GM21576 (cell line): ENCODE data around the gene PLEKHM1.
"Not testable (repeated sequence)": the region's sequence is repeated elsewhere in the genome, so short reads cannot be mapped to it uniquely, and the experiment has no call there.

ENCODE experiments used
- ATAC-seq: cut with Tn5 transposase; IDR thresholded peaks from one replicate; pipeline ENCODE4 v1.9.1; 2021; ENCODE audit warnings: mild to moderate bottlenecking, moderate library complexity; ENCODE audit not compliant: unreplicated experiment

PLEKHM1 gene

DNA sequence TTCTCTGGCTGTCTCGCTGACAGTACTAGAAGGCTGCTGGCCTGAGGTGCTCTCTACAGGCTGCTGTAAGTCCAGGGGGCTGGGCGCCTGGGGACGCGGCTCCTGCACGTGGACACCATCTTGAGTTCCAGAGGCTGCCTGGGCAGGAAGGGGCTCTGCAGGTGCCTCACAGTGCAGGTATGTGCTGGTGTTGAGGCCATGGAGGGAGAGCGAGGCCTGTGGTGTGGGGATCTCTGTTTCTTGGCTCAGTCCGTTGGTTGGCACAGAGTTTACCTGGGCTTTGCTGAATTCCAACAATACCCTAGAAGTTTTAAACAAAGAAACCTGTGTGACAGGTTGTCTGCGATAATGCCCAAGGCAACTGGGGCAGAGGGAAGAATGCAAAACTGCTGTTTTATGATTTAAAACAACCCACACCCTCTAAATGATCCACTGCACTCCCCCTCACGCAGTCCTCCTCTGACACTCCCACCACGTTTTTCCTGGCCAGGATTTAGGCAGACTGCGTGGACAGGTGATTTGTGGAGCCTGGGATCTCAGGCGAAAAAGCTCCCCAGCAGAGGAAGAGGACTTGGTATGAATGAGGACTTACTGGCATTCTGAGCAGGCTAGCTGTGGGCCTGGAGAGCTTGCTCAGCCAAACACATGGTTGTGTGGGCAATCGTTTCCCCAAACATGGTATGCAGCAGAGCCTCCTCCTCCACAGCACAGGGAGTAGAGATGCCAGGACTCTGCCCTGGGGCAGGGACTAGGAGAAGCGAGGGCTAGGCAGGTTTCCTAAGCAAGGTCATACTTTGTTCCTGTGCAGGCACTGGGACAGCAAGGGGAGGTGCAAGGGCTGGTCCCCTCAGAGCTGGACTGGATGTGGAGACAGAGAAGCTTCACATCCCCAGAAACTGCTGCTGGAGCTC lies 22.0 kb downstream of the PLEKHM1 start:
- ATAC-seq: not testable (repeated sequence)

DNA sequence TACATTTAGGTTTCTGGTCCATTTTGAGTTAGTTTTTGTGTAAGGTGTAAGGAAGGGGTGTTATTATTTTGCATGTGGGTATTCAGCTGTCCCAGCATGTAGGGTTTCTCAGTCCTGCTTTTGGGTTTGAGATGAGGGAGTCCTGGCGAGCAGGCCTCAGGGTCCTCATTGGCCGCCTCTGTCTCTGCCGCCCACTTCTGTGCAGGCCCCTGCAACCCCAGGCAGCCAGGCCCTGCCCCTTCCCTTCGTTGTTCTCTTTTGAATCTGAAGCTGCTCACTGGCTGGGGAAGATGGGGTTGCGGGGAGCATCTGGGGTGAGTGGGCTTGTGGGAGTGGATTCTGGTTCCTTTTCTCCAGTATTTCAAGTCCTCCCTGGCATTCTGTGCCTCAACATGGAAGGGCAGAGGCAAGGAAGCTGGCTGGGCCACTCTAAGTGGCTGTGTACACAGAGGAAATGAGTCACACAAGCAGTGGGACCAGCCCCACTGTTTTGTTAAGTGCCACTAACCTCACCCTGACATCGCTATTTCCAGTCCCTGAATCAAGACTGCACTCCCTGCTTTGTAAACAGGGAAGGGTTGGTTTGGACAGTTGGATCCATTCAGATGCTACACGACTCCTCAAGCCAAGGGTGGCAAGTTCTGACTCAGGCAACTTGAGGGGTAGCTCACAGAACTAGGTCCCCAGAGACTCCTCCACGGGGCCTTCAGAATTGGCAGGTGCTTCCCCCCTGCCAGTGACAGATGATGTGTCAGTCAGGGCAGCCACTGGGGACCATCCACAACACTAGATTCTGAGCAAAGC lies 28.8 kb downstream of the PLEKHM1 start:
- ATAC-seq: peak; percentile 76

DNA sequence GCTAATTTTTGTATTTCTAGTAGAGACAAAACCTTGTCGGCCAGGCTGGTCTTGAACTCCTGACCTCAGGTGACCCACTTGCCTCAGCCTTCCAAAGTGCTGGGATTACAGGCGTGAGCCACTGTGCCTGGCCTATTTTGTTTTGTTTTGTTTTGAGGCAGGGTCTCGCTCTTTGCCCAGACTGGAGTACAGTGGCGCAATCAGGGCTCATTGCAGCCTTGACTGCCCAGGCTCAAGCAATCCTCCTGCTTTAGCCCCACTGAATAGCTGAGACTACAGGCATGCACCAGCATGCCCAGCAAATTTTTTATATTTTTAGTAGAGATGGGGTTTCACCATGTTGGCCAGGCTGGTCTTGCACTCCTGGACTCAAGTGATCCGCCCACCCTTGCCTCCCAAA lies 30.1 kb downstream of the PLEKHM1 start:
- not testable (repeated sequence) for ATAC-seq

DNA sequence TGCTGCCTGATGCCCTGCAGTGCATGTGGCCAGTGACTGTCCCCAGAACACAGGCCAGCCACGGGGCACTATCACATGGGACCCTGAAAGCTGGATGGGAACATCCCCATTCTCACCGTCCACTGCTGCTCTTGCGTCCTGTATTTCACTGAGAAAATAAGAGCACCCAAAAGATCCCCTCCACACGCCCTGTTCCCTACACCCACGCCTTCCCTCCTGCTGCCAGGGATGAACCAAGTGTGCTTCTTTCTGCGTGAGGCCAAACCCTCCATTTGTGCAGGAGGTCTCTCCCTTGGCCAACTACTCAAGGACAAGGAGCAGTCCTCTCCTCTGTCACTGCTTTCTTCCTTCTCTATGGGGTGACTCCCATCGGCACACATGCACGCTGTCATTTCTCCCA lies 36.2 kb downstream of the PLEKHM1 start:
- ATAC-seq: not testable (repeated sequence)

DNA sequence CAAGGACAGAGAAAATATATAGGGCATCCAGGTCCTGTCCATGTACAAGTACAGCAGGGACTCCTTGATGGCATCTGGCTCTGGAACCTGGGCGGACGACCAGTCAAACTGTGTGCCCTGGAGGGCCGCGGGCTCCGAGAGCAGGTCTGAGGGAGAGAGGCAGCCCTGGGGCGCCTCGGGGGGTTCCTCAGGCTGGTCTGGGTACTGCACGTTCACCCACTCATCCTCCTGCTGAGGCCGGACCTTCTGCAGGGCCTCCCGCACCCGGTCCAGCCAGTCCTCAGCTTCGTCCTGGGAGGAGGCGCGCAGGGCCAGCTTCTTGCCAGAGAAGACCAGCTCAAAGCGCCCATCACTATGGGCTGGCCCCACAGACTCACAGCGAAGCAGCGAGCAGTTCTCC lies 36.8 kb downstream of the PLEKHM1 start:
- not testable (repeated sequence) for ATAC-seq

DNA sequence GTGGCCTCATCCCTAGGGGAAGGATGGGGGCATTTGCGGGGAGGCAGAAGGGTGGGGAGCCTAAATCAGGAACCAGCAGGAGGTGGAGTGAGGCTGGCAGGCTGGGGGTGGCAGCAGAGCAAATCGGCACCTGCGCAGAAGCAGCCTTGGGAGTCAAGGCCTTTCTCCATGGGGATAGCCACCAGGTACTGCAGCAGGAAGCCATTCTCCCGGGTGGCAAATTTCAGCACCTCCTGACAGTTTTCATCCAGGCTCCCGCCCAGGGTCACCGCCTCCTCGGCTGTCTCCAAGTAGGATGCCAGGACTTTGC lies 37.3 kb downstream of the PLEKHM1 start:
- ATAC-seq: not testable (repeated sequence)

DNA sequence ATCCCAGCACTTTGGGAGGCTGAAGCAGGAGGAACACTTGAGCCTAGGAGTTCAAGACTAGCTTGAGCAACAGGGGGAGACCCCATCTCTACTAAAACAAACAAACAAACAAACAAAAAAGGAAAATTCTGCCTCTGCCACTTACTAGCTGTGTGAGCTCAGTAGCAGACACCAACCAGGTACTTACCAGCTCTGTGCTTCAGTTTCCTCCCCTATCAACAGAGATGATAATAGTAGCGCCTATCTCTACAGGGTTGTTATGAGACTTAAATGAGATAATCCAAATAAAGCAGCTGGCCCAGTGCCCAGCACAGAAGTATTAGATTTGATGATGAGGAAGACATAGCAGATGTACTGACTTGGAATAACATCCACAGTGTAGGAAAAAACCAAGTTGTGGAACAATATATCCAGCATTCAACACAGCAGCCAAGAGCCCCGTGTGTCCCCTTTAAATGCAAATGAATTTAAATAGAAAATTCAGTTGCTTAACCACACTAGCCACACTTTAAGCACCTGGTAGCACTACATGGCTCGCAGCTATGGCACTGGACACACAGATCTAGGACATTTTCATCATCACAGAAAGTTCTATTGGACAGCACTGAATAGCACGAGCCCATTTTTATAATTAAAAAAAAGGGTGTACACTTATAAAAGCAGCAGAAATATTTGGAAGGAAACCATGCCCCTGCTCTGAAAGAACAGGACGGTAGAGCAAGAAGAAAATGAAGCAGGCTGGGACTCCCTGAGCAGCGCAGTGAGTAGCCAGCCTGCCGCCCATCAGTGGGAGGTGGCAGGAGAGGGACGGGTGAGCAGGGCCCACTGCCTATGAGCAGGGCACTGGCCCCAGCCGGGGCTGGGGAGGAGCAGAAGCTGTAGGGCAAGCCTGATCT lies 37.9 kb downstream of the PLEKHM1 start:
- ATAC-seq: not testable (repeated sequence)

DNA sequence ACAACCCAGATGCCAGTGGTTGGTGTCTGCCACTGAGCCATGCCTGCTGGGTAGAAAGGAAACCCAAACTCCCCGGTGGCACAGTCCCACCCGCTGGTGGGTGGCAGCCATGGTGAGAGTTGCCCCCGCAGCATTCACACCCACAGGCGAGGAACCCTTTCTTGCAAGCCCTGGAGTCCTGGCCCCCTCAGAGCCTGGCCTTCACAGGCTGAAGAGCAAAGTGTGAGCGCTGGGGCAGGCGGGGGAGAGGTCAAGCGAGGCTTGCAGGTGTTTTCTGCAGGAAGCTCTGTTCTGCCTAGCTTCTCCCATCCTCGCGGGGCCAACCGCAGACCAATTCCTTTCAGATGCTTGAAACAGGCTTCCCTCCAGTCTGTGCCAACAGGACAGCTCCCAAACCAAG lies 38.9 kb downstream of the PLEKHM1 start:
- ATAC-seq: not testable (repeated sequence)

DNA sequence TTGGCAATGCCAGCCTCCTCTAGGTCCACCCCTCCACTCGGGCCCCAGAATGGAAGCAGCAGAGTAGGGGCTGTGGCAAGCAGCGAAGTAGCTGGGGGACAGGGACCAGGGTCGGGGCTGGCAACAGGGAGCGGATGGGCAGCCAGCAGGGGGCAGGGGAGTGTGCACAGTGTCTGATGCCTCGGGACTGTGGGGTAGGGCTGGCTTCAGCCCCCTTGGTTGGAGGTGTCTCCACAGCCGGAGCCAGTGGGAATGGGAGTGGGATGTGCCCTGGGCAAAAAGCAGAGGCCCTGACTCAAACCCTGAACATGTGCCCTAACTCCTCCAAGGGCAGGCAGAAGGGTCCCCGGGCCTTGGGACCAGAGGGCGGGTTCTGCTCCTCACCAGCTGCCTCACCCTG lies 39.4 kb downstream of the PLEKHM1 start:
- ATAC-seq: no peak

DNA sequence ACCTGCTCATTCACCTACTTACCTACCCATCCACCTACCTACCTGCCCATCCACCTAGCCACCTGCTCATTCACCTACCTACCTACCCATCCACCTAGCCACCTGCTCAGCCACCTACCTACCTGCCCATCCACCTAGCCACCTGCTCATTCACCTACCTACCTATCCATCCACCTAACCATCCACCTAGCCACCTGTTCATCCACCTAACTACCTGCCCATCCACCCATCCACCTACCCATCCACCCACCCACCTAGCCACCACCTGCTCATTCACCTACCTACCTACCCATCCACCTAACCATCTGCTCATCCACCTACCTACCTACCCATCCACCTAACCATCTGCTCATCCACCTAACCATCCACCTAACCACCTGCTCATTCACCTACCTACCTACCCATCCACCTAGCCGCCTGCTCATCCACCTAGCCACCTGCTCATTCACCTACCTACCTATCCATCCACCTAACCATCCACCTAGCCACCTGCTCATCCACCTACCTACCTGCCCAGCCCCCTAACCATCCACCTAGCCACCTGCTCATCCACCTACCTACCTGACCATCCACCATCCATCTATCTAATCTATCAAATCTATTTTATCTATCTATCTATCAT lies 40.7 kb downstream of the PLEKHM1 start:
- not testable (repeated sequence) for ATAC-seq

DNA sequence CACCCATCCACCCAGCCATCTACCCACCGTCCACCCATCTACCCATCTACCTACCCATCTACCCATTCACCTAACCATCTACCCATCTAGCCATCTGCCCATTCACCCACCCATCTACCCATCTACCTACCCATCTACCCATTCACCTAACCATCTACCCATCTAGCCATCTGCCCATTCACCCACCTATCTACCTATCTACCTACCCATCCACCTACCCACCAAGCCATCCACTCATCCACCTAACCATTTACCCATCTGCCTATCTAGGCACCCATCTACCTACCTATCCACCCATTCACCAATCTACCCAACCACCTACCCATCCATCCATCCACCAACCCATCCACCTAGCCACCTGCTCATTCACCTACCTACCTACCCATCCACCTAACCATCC lies 41.3 kb downstream of the PLEKHM1 start:
- not testable (repeated sequence) for ATAC-seq

DNA sequence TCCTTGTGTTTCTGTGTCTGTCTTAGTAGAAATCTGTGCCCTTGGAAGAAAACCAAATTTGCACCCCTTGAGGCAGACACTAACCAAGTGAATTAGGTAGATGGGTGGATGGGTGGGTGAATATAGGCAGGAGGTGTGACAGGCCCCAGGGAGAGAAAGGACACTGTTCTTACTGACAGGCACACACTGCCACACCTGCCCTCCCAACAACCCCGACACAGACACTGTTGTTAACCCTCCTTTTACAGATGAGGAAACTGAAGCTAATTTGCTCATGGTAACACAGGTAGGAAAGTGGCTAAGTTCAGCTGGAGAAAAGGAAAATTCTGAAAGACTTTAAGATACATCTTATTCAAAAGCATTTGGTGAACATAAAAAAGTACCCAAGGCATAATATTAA lies 42.0 kb downstream of the PLEKHM1 start:
- ATAC-seq: not testable (repeated sequence)

DNA sequence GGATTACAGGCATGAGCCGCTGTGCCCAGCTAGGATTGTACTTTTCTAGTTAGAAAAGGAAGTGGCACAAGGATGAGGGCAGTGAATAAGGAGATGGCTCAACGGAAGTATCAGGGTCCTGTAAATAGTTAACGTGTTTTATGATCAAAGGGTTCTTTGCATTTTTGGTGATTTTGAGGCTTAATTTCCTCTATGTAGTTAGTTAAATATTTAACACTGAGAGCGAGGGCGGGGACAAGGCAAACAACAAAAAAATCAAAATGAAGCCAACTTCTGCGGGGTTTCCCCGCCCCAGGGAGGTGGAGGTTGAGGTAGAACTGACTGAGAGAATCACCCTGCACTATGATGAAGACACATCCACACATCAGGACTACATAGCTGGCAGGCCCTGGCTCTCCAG lies 42.5 kb downstream of the PLEKHM1 start:
- ATAC-seq: not testable (repeated sequence)

DNA sequence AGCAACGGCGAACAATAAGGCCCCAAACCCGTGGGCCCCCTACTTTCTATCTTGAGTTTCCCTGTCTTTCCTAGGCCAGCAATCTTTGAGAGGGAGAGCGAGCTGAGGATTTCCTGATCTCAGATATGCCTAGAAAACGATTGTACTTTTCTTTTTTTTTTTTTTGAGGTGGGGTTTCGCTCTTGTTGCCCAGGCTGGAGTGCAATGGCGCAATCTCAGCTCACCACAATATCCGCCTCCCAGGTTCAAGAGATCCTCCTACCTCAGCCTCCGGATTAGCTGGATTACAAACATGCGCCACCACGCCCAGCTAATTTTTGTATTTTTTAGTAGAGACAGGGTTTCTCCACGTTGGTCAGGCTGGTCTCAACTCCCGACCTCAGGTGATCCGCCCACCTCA lies 42.9 kb downstream of the PLEKHM1 start:
- ATAC-seq: not testable (repeated sequence)

DNA sequence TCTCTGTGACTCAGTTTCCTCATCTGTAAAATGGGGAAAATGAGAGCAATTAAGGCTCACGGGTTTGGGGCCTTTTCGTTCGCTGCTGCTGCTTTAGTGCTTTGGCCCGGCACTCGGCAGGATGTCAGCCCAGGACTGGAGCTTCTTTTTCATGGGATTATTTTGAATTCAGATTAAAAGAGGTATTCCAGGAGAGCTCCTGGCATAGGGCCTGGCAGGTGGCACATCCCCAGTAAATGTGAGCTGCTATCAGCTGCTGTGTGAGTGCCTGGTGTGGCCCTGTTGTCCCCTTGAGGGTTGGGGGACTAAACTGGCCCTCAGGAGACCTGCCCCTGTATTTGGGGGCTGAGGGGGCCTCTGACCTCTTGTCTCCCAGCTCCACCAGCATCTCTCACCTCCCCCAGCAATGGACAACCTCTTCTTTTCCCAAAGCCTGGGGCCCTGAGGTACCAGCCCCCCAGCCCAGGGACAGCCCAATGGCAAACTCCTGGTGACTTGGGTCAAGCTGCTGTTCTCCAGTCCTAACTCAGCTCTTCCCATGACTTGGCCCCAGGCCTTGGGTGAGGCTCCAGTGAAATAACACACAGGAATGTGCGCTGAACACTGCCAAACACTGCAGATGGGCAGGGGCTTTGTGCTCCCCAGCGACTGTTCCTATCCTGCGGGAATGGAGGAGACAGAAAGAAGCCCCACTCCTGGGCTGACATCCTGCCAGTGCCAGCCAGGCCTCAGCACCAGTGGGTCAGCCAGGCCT lies 43.5 kb downstream of the PLEKHM1 start:
- not testable (repeated sequence) for ATAC-seq

DNA sequence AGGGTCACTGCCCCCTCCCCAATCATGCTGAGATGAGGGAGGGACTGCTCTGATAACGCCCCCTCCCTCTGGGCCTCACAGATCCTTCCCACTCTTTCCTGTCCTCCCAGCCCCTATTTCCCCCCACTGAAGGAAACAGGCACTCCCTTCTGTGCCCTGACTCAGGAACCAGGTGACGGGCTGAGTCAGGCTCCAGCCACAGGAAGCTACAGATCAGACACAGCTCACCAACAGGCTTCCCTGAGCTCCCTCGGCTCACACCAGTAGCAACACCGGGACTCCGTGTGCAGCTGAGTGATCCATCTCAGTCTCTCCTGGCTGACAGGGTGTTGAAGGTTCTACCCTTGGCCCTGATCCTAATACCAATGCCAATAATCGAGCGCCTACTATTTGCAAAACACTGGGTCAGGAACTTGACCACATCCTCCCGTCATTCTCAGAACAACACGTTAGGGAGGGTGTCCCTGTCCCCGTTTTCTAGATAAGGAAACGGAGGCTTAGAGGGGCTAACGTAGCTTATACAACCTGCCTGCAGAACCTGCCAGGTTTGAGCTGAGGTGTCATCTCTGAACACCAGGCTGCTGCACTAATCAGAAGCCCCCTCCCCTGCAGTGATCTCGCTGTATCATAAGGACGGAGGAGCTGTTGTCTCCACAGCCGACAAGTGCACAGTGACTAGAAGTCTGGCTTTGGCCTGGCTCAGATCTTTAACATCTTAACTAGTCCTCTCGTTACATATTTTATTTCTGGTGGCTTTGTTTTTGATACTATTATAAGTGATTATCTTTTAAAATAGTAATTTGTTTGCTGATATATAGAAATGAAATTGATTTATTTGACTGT lies 44.4 kb downstream of the PLEKHM1 start:
- not testable (repeated sequence) for ATAC-seq

DNA sequence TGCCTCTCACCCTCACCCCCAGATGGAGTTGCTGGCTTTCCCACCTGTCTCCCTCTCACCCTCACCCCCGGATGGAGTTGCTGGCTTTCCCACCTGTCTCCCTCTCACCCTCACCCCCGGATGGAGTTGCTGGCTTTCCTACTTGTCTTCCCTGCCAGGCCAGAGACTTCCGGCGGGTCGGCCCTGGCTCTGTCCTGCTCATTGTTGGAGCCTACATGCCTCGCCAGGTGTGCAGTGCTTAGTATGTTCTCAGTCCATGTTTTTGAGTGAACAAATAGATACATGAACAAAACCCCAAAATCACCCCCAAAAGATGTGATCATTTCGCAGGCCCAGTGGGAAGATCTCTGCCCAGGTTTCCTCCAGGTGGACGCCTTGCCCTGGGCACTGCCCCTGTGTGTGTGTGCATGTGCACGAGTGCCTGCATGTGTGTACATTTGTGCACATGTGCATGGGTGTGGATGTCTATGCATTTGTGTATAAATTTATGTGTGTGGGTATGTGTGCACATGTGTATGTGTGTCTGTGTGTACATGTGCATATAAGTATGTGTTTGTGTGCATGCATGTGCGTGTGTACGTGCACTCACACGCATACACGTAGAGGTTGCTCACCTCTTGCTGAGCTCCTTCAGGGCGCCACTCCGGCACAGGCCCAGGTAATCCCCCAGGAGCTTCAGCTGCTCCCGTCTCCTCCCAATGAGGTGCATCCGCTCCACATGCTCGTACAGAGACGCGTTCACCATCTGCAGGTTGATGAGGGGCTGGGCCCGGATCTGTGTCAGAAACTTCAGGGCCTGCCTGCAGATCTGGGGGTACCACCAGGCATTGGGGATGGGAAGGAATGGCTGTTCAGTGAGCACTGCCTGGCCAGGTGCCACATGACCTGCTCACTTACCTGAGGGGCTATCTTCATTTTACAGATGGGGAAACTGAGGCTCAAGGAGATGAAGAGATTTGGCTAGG lies 45.4 kb downstream of the PLEKHM1 start:
- ATAC-seq: not testable (repeated sequence)

DNA sequence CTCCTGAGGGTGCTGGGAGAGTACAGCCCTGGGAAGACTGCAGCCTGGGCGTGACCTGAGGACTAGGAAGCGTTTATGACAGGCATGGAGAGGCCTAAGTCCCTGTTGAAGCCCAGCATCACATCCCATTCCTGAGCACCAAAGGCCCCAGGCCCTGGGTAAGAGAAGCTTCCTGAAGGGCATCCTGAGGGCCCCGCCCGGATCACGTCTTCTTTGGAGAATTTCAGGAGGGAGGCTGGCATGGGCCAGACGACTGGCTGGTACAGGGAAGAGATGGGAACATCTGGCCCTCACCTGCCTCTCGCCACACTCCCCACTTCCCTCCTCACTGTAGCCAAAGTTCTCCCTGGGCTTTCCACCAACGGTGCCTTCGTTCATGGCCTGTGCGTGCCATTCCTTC lies 46.2 kb downstream of the PLEKHM1 start:
- not testable (repeated sequence) for ATAC-seq
